CD4-positive, alpha-beta T cell treated with Interleukin-4 for 1 hour (primary cell): ENCODE results near the gene ATF7.

Experiments used
- DNase-seq, 2 donors: peaks; one replicate each; pipeline ENCODE4 v3.0.0-alpha.2; 2020 to 2022

The ATF7 gene

GRCh38 chr12:53480491-53481442 lies 145.4 kb downstream of the ATF7 start:
- DNase-seq = no peak

- no peak for DNase-seq
Observed at GRCh38 chr12:53479331-53479730, 146.9 kb downstream of the ATF7 start.

DNA sequence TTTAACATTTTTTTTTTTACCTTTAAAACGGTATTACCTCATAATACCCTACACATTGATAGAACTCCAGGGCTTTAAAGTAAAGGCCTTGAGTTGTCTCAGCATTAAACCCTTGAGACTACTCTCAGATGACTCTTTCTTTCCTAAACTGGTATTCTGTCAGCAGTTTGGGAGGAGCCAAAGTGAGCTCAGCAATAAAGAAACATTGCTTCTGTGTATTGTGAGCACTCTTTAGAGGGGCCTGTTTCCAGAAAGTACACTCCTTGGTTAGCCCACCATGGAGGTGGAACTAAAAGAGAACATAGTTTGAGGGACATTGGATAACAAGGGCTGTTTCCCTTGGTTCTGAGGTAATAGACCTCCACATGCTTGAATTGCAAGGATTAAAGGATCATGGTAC lies 147.3 kb downstream of the ATF7 start:
- no peak for DNase-seq

DNA sequence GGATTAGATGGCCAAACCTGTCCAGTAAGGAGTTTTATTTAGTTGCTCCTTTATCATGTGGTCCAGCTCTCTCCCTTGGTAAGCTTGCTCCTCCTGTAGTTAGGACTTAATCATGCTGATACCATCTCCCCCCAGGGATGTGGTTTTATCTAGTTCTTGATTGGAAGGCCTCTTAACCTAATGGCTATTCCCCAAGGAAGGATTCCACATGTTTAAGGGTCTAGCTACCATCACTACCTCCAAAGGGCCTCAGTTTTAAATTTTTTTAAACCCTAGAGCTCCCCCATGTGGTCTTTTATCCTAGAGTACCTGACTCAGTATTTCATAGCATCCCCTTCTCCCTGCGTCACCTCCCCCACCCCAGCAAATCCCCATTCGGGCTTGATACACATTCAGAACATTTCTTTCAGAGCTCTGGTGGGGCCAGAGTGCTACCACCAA lies 149.4 kb downstream of the ATF7 start:
- DNase-seq = peak in 1 of 2 donors; percentile 46

- no peak for DNase-seq
Observed at GRCh38 chr12:53474819-53475218, 151.4 kb downstream of the ATF7 start.

DNA sequence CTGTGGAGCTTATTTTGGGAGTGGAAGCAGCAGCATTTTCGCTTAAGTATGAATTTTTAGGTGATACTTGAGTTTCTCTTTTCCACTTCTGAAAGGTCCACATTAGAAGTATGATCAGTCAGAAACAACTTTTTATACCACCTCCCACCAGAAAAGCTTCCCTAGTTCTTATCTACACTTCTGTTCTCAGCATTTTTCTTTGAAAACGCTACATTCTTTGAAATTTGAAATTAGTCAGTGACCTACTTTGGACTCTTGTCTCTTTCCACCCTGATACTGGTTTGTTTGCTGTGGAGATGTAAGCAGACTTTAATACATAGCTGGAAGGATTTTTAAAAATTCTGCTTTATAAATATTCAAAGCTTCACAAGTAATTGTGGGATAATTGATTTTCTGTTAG lies 152.1 kb downstream of the ATF7 start:
- DNase-seq = no peak

DNA sequence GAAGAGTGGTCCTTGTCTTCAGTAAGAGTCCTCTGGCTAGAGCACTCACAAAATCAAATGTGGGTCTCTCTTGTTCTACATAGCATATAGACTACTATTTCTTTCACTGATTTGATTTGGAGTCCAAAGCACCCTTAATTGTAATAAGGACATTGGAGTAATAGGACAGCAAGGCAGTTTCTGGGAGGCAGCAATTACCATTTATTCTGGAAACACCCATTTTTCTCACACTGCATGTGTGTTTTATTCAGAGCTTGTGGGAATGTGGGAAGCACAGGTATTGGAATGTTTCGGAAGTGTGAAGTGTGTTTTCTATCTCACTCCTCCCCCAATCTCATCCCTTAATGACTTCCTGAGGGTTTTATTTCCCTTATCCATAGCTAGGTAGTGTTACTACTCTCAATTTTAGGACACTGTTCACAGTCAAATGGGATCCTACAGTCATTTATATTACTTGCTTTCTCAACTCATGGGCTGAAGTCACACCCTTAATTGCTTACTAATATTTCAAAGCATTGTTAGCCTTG lies 154.1 kb downstream of the ATF7 start:
- no peak for DNase-seq

DNA sequence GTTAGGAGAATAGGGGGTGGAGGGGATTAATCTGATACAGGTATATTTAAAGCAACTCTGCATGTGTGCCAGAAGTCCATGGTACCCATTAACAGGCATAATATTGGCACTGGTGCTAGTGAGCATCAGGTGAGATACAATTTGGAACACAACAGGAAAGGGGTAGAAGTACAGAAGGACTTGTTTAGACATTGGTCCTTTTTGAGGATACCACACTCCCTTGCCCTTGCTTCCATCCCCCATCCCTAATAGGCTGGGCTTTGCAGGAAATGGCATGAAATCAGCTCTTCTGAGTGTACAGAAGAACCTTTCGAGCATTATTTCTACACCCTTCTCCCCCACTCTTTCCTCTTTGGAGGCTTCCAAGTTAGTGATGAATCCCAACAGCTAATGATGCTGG lies 157.9 kb downstream of the ATF7 start:
- DNase-seq = no peak

DNA sequence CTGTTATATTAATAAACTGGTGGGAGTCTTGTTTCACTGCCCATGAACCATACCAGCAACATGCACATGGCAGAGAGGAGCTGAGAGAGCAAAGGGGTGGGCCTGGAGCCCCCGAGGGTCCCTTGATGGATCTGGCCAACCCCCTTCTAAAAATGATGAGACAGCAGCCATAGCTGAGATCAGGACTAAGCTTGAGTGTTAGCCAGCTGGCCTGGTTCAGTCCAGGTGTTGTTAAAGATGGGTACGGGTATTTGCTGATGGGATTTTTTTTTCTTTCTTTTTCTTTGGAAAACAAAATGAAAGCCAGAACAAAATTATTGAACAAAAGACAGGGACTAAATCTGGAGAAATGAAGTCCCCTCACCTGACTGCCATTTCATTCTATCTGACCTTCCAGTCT lies 158.3 kb downstream of the ATF7 start:
- no peak for DNase-seq

DNA sequence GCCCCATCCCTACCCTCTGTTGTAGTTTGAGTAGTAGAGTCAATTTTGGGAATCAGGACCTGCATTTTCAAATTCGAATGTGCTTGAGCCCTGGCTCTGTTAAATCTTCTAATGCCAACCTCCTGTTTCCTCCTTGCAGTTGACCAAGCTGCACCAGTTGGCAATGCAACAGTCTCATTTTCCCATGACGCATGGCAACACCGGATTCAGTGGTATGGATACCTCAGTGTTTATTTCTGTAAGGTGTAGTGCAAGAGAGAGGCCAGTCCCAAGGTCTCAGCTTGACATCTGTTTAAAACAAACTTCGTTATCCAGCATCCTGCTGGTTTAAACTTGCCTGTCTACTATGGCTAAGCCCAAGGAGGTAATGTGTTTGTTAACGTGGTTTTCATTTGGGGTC lies 159.1 kb downstream of the ATF7 start:
- DNase-seq = no peak

DNA sequence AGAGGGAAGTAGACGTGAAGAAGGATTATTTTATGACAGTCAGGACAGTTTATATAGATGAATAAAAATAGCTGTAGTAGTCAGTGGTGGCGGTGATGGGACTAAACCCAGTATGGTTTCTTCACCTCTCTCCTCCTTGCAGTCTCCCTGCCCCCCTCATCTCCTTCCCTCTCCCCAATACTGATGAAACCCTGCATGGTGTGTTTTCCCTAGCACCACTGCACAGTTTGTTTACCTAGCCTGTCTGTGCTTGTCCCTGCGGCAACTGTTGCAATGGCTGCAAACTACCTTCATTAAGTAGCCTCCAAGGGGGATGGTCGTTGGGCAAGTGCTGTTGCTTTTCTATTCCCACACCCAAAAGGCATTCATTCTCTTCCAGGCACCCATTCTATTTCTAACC lies 159.5 kb downstream of the ATF7 start:
- DNase-seq = no peak

DNA sequence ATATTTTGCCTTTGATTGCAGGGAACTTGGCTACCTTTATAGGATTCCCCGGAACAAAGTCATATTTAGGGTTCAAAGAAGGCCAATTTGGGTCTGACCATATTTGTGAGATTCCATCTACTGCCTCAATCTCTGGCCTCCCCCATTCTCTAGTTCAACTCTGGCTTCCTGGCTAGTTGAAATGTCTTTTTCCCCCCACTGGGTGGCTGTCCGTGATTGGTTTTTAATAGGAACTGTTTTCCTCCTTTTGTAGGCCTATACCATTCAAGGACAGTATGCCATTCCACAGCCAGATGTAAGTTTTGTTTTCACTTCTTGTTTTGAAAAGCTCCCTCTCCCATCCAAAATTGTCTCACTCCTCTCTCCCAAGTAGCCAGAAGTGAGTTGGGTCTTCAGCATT lies 160.5 kb downstream of the ATF7 start:
- DNase-seq = no peak

DNA sequence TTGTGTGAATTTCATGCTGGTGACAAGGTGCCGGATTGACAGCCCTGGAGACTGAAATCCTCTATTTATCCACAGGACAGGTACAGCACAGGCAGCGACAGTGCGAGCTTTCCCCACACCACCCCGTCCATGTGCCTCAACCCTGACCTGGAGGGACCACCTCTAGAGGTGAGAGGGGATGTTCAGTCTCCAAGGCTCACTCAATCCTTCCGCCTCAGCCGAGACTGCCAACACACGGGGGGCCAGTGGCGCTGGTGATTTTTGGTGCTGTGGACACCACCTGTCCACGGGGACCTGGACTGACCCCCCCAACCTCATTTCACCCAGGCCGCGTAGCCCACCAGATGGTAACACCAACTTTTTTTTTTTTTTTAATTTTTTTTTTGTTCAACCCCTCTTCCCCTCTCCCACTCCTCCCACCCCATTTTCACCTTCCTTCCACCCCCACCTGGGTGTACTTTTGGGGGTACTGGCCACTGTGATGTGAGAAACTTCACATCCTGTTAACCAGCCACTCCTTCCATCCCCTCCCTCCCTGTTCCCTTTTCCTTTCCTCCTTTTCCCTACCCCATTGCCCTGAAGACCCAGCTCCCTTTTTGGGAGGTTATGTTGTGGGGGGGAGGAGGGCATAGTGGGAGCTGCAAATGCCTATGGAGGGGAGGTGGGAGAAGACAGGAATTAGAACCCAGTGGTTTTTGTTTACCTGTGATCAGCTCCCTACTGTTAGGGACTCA lies 161.3 kb downstream of the ATF7 start:
- DNase-seq = no peak

- no peak for DNase-seq
Observed at GRCh38 chr12:53463802-53464560, 162.2 kb downstream of the ATF7 start.

DNA sequence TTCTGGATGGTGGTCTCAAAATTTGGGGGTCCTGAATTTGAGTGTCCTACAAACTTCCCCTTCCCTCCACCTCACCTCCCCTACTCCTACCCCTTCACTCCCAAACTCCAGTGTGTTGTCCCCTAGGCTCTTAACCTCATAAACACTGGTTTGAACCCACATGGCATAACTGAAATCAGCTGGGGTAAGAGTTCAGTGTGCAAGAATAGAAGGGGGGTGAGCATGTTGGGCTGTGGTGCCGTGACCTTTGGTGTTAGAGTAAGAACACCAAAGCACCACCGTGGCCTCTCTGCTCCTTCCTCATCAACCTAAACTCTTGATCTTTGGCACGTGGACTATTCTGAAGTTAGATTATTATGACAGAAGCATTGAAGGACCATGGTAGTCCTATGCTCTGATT lies 163.2 kb downstream of the ATF7 start:
- no peak for DNase-seq

GRCh38 chr12:53461591-53461990 lies 164.6 kb downstream of the ATF7 start:
- DNase-seq = no peak

- DNase-seq = no peak
Observed at GRCh38 chr12:53461059-53461458, 165.1 kb downstream of the ATF7 start.

DNA sequence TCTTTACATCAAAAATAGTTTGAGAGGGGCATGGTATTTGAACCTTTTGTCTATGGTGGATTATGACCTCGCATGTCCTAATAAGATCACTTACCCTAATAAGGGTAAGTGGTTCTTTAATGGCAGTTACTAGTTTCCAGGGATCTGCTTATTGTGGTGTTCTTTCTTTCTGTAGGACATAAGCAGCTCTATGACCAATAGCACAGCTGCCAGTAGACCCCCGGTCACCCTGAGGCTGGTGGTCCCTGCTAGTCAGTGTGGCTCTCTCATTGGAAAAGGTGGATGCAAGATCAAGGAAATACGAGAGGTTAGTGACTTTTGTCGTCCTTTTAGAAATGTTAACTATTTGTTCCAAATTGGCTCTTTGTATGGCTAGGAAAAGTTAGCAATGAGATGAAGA lies 167.1 kb downstream of the ATF7 start:
- DNase-seq = no peak
